MM.1S (cell line): ENCODE measurements around the gene LMF1.

ENCODE experiments used
- DNase-seq: peaks from one replicate; pipeline ENCODE4 v3.0.0-alpha.2; 2015
- H2AFZ ChIP-seq: fragments of 300-600 bp; sonication (generic); 2 replicates; pipeline ENCODE4 v1.6.0; 2016; ENCODE audit warnings: antibody characterized with exemption, low read length
- H3F3A ChIP-seq: fragments of 300-600 bp; sonication (generic); 2 replicates; pipeline ENCODE4 v1.6.1; 2016; ENCODE audit warnings: mild to moderate bottlenecking, antibody characterized with exemption, low read length, moderate library complexity, mixed read lengths; ENCODE audit not compliant: insufficient read depth
- H3K27ac ChIP-seq: fragments of 300-600 bp; sonication (generic); 2 replicates; pipeline ENCODE4 v1.5.1; 2016; ENCODE audit warnings: mild to moderate bottlenecking, low read length
- H3K27me3 ChIP-seq: fragments of 300-600 bp; sonication (generic); replicated peaks from 2 replicates; pipeline ENCODE4 v1.6.0; 2016; ENCODE audit warnings: low read length; ENCODE audit not compliant: insufficient read depth
- H3K36me3 ChIP-seq: fragments of 300-600 bp; sonication (generic); replicated peaks from 2 replicates; pipeline ENCODE4 v1.6.1; 2016; ENCODE audit warnings: mild to moderate bottlenecking, low read length, mixed read lengths; ENCODE audit not compliant: insufficient read depth
- H3K4me1 ChIP-seq: fragments of 300-600 bp; sonication (generic); 2 replicates; pipeline ENCODE4 v1.6.1; 2016; ENCODE audit warnings: low read length, mixed read lengths
- H3K4me2 ChIP-seq: fragments of 300-600 bp; sonication (generic); 2 replicates; pipeline ENCODE4 v1.6.0; 2016; ENCODE audit warnings: low read depth, low read length
- H3K4me3 ChIP-seq: fragments of 300-600 bp; sonication (generic); 2 replicates; pipeline ENCODE4 v1.5.1; 2016; ENCODE audit warnings: low read length, mixed read lengths
- H3K79me2 ChIP-seq: fragments of 300-600 bp; sonication (generic); 2 replicates; pipeline ENCODE4 v1.6.1; 2016; ENCODE audit warnings: mixed run types, low read length, mixed read lengths
- H3K9ac ChIP-seq: fragments of 300-600 bp; sonication (generic); 2 replicates; pipeline ENCODE4 v1.6.1; 2016; ENCODE audit warnings: low read length, mixed read lengths
- H3K9me2 ChIP-seq: fragments of 300-600 bp; sonication (generic); replicated peaks from 2 replicates; pipeline ENCODE4 v1.6.1; 2016; ENCODE audit warnings: mild to moderate bottlenecking, low read length, mixed read lengths; ENCODE audit not compliant: insufficient read depth
- H3K9me3 ChIP-seq: fragments of 300-600 bp; sonication (generic); replicated peaks from 2 replicates; pipeline ENCODE4 v1.6.1; 2016; ENCODE audit warnings: mild to moderate bottlenecking, low read length, mixed read lengths; ENCODE audit not compliant: insufficient read depth
- H4K20me1 ChIP-seq: fragments of 300-600 bp; sonication (generic); 2 replicates; pipeline ENCODE4 v1.6.1; 2016; ENCODE audit warnings: mild to moderate bottlenecking, low read length, moderate library complexity, mixed read lengths; ENCODE audit not compliant: insufficient read depth
- EZH2 ChIP-seq: fragments of 300-600 bp; sonication (generic); optimal IDR thresholded peaks from 2 replicates; pipeline ENCODE3; 2017; ENCODE audit warnings: low read depth, mild to moderate bottlenecking, antibody characterized with exemption, low read length, mixed read lengths
- EZH2phosphoT487 ChIP-seq: fragments of 300-600 bp; sonication (generic); IDR thresholded peaks from 2 replicates; pipeline ENCODE4 v1.6.1; 2018; ENCODE audit warnings: antibody characterized with exemption, low read length
- TF ChIP-seq, protein P1 (sequence below): fragments of 300-600 bp; sonication (generic); IDR thresholded peaks from 2 replicates; pipeline ENCODE4 v1.5.1; 2016; ENCODE audit warnings: antibody characterized with exemption, low read length, mixed read lengths

Gene LMF1

DNA sequence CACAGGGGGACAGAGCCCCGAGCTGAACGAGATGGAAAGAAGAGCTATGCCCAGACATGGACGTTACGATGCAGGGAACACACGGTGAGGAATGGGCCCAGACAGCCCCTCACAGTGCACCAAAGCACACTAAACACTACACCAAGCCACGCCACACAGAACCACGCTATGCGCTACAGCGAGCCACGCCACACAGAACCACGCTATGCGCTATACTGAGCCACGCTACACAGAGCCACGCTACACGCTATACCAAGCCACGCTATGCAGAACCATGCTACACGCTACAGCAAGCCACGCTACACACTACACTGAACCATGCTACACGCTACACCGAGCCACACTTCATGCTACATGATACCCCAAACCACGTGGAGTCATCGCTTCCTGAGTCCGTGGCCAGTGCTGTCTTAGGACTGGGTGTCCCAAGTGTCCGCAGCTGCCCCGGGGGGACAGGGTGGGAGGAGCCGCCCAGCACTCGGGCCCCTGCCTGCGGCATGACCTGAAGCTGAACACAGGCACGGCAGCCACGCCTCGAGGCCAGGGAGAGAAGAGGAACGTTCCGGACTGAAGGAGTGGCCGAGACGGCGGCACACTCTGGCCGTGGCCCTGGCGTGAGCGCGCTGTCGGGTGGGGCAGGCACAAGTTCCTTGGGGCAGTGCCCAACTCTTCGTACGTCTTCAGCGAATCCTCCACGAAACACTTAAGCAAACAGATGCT is 61.3 kb downstream of the LMF1 start:
- Histone ChIP-seq H3F3A (no peaks in the 10 kb centered on the region), H3K9me3 (no peaks in the 10 kb centered on the region), H3K4me1 (no peaks in the 10 kb centered on the region), H3K27me3 (peaks cover 72% of the 10 kb centered on the region), H3K4me2 (no peak overlapping the region), H3K4me3 (no peak overlapping the region), H2AFZ (no peak overlapping the region), H3K36me3 (no peaks in the 10 kb centered on the region), H4K20me1 (no peaks in the 10 kb centered on the region), H3K9ac (no peak overlapping the region), H3K27ac (no peak overlapping the region), H3K79me2 (no peaks in the 10 kb centered on the region), H3K9me2 (no peaks in the 10 kb centered on the region)
- no peak for TF ChIP-seq EZH2phosphoT487
- TF ChIP-seq, protein P1, sequence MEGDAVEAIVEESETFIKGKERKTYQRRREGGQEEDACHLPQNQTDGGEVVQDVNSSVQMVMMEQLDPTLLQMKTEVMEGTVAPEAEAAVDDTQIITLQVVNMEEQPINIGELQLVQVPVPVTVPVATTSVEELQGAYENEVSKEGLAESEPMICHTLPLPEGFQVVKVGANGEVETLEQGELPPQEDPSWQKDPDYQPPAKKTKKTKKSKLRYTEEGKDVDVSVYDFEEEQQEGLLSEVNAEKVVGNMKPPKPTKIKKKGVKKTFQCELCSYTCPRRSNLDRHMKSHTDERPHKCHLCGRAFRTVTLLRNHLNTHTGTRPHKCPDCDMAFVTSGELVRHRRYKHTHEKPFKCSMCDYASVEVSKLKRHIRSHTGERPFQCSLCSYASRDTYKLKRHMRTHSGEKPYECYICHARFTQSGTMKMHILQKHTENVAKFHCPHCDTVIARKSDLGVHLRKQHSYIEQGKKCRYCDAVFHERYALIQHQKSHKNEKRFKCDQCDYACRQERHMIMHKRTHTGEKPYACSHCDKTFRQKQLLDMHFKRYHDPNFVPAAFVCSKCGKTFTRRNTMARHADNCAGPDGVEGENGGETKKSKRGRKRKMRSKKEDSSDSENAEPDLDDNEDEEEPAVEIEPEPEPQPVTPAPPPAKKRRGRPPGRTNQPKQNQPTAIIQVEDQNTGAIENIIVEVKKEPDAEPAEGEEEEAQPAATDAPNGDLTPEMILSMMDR: no peak
- no peak for TF ChIP-seq EZH2
- DNase-seq: no peak

DNA sequence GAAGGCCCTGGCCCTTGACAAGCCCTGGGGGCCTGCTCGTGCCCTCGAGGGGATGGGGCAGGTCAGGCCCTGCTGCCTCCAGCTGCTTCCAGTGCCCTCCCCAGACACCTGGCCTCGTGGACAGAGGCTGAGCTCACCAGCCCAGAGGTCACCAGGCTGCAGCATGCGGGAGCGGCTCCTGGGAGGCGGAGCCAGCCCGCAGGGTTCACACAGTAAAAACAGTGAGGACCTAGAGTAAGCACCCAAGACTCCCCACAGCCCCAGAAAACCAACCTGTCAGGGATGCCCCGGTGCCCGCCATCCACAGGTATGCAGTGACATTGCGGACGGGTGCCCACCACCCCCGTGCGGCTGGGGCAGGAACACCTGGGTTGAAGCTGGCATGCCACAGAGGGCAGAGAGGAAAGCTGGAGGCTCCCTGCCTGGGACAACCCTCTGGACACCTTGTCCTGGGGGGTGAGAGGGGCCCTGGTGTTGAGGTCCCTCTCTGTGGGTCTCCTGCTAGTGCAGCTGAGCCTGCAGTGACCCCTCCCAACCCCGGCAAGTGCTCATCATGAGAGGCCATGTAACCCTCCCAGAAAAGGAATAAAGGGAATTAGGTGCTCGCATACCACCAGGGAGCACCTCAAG is 62.1 kb downstream of the LMF1 start:
- no peaks in the 10 kb centered on the region for H3K9me3 ChIP-seq
- H2AFZ ChIP-seq: no peak overlapping the region
- H3K4me1 ChIP-seq: no peaks in the 10 kb centered on the region
- H4K20me1 ChIP-seq: no peaks in the 10 kb centered on the region
- no peaks in the 10 kb centered on the region for H3K36me3 ChIP-seq
- H3K27me3 ChIP-seq: peaks cover 71% of the 10 kb centered on the region
- no peak for DNase-seq
- H3F3A ChIP-seq: no peaks in the 10 kb centered on the region
- H3K79me2 ChIP-seq: no peaks in the 10 kb centered on the region
- TF ChIP-seq, protein P1: no peak
- no peak for TF ChIP-seq EZH2phosphoT487
- no peak for TF ChIP-seq EZH2
- H3K27ac ChIP-seq: no peak overlapping the region
- H3K4me2 ChIP-seq: no peak overlapping the region
- H3K4me3 ChIP-seq: no peak overlapping the region
- no peaks in the 10 kb centered on the region for H3K9me2 ChIP-seq
- no peak overlapping the region for H3K9ac ChIP-seq

DNA sequence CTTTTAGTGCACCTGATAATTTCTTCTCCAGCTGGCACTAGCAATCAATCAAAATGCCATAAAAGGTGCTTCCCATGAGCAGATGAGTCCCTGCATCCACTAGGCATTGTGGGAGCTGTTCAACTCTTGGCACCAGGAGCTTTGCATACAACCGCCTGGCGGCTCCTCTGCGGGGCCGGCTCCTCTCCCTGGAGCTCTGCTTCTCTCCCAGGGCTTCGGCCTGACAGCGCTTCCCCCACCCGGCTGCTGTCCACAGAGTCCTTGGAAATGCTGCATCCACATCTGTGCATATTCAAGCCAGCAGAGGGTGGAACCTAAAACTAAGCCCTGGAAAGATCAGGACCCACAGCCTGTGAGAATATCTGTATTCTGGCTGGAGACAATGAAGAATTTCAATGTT is 62.9 kb downstream of the LMF1 start:
- H3F3A ChIP-seq: no peaks in the 10 kb centered on the region
- no peaks in the 10 kb centered on the region for H3K36me3 ChIP-seq

More for the DNA sequence above, 62.9 kb downstream of the LMF1 start:
- no peak for DNase-seq
- Histone ChIP-seq H3K4me3 (no peak overlapping the region), H2AFZ (no peak overlapping the region), H4K20me1 (no peaks in the 10 kb centered on the region), H3K27ac (no peak overlapping the region), H3K9ac (no peak overlapping the region), H3K4me1 (no peaks in the 10 kb centered on the region), H3K9me3 (no peaks in the 10 kb centered on the region), H3K79me2 (no peaks in the 10 kb centered on the region), H3K4me2 (no peak overlapping the region), H3K9me2 (no peaks in the 10 kb centered on the region), H3K27me3 (peaks cover 71% of the 10 kb centered on the region)
- TF ChIP-seq, protein P1: no peak
- TF ChIP-seq EZH2: no peak
- no peak for TF ChIP-seq EZH2phosphoT487
